OCI-M2 (cell line): ENCODE results near the gene FOXO1.
"Not testable (repeated sequence)": the region's sequence is repeated elsewhere in the genome, so short reads cannot be mapped to it uniquely, and the experiment has no call there.

Experiments used
- DNase-seq: peaks from one replicate; lab custom pipeline; 2025; ENCODE audit not compliant: unreplicated experiment; lab: John Stamatoyannopoulos, UW

Gene FOXO1

GRCh38 chr13:40666933-40667621 is 636 bp upstream of the FOXO1 start:
- DNase-seq: no peak

DNA sequence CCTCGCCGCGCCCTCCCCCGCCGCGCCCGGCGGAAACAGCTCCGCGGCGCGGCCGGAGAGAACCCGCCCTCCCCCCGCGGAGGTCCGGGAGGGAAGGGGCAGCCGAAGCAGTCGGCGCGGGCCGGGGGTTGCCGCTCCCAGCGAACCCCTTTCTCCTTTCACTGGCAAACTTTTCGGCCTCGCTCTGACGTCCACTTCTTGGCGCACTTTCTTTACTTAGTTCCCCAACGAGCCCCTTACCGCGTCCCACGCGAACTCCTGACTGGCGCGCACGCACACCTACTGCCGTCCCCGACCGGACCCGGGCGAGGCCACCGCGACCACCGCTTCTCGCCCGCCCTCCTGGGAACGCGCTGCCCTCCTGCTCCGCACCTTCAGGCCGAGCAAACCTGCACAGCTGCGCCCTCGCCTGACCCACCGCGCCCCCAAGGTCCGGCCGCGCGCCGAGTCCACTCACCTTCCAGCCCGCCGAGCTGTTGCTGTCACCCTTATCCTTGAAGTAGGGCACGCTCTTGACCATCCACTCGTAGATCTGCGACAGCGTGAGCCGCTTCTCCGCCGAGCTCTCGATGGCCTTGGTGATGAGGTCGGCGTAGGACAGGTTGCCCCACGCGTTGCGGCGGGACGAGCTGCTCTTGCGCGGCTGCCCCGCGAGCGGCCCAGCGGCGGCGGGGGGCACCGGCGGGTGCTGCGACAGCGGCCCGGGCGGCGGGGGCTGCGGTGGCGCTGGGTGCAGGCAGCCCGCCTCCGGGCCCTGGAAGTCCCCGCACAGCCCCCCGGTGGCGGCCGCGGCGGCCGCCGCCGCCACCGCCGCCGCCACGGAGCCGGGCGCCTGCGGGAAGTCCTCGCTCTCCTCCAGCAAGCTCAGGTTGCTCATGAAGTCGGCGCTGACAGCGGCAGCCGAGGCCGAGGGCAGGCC is 1.1 kb downstream of the FOXO1 start:
- DNase-seq: no peak

DNA sequence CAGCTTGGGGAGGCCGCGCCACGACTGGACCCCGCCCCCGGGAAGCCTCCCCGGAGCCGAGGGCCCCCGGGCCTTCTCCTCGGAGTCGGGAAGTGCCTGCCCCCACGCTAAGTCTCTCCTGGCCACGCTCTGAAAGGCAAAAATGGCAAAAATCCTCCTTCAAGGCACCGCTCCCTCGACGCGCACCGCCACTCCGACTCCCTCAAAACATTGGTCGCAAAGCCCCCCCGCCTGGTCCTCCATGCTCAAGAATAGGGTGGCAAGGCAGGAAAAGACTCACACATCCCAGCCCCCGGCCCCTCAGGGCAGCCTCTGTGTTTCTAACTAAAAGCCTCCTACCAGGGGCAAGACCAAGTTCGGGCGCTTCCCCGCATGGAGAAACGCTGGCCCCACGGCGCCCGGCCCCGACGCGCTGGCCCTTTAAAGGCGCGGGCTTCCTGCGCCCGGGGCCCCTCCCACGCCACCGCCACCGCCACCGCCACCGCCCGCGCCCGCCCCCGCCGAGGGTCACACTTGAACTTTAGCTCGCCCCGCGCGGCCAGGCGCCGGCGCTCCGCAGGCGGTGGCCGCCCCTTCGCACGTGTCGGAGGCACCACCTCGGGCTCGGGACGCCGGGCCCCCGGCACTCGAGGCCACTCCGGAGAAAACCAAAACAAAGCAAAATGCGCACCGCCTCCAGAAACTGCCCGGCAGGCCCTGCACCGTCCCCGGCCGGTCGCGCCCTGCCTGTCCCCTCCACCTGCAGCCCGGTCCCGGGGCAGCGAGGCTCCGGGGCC is 1.9 kb downstream of the FOXO1 start:
- no peak for DNase-seq

- not testable (repeated sequence) for DNase-seq
These were observed 2.4 kb downstream of the FOXO1 start for GRCh38 chr13:40664100-40664349.

- no peak for DNase-seq
These were observed 3.6 kb downstream of the FOXO1 start for GRCh38 chr13:40662866-40663265.

DNA sequence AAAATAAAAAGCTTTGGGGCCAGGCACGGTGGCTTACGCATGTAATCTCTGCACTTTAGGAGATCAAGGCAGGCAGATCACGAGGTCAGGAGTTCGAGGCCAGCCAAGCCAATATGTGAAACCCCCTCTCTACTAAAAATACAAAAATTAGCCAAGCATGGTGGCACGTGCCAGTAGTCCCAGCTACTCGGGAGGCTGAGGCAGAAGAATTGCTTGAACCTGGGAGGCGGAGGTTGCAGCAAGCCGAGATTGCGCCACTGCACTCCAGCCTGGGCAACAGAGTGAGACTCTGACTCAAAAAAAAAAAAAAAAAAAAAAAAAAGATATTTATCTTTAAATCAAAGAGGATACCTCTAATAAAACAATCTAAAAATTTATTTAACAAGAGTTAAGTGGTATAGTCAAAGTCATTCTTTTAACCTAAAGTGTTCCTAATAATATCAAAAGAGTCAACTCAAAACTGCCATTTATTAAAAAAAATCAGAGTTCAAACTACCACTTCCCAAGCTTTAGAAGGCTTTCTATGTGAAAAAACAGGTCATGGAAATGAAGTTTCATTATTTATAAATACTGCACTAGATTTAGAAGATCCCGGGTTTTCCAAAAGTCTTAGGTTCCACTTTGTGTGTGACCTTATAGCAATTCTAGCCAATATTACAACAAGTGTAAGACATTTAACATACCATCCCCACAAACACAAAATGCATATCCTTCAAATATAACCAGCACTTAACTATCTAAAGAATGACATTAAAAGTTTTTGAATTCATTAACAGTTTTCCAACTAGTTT is 4.4 kb downstream of the FOXO1 start:
- no peak for DNase-seq

DNA sequence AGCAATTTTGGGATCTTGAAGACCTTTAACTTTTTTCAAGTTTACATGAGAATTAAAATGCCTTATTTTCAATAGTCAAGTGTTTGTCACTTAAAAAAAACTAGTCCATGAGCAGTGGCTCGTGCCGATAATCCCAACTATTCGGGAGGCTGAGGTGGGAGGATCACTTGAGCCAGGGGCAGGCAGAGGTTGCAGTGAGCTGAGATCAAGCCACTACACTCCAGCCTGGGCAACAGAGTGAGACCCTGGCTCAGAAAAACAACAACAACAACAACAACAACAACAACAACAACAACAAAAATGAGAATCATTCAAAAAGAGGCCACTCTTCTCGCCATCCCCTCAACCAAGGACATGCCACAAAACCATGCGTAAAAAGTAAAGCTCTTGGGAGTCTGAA is 5.7 kb downstream of the FOXO1 start:
- no peak for DNase-seq

GRCh38 chr13:40660141-40660664 is 6.2 kb downstream of the FOXO1 start:
- DNase-seq: no peak

- DNase-seq: no peak
These were observed 8.5 kb downstream of the FOXO1 start for GRCh38 chr13:40657951-40658350.

- DNase-seq: no peak
These were observed 9.1 kb downstream of the FOXO1 start for GRCh38 chr13:40657307-40657706.

DNA sequence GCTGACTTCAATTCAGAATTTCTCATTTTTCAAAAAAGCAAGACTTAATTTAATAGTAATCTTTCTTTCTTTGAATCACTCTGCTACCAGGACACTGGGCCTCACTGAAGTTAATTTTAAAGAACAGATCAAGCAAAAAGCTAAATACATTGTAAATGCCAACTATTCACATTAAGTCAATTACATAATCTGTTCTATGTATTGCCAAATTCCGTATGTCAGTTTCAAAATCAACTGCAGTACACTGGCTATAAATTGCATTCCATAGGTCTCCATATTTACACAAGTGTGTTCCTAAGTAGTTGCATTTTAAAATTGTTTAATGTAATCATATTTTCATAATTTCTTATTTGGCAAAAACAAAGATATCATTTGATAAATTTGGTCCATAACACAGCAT is 10.1 kb downstream of the FOXO1 start:
- no peak for DNase-seq

DNA sequence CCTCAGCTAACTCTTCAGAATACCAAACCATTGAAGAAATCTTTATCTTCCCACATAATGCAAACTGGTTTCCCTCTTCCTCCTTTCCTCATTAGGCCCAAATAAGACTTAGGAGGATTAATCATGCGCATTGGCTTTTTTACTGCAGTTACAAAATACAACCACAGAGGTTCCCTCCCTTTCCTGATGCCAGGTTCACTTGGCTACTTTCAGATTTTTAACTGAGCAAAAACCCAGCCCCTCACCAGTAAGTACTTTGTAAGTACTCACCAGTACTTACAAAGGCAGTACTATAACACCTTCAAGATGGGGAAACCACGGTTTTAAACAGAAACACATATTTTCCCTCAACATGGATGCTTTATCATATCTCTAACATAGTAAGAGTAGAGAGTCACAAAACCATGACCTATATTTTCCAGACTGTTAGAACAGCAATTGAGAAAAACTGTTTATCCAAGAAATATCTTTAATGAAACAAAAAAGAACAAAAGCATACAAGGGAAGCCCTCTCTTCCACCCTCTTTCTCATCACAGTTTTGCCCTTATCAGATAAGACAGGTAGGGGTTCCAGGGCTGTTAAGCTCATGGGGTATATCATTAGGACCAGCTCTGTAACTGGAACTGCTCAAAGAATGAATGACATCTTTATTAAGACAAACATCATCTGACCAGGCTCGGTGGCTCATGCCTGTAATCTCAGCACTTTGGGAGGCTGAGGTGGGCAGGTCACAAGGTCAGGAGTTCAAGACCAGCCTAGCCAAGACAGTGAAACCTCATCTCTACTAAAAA is 12.7 kb downstream of the FOXO1 start:
- no peak for DNase-seq

DNA sequence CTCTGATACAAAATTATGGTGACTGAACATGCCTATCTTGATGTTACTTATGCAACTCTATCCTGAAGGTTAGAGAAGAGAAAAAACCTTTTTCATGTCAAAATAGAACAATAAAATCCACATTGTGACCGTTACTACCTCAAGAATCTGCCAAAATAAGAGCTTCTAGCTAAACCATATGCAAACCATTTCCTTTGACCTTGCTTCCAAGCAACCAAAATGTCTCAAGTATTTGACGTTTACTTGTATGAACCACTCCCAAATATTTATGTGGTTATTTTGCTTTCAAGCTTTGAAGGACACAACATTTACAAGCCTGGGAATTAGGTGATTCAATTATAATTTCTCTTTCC is 13.9 kb downstream of the FOXO1 start:
- no peak for DNase-seq

GRCh38 chr13:40651866-40652587 is 14.4 kb downstream of the FOXO1 start:
- no peak for DNase-seq

DNA sequence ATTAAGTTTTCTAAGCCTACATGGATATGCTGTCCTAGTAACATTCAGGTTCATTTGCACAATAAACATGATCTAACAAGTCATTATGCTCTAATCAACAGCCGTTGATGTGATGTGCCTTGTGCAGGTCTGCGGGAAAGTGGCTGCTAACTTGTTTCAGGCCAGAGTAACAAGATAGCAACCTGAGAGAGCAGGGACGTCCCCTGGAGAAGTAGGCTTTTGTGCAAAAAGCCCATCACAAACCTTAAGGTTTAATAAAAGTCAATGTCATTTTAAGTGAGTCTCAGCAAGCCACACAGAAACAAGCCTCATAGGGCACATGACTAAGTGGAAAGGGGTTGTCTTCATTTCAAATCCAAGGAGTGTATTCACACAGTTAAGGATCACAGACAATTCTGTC is 17.6 kb downstream of the FOXO1 start:
- no peak for DNase-seq

GRCh38 chr13:40648040-40648439 is 18.4 kb downstream of the FOXO1 start:
- DNase-seq: no peak

- no peak for DNase-seq
These were observed 21.4 kb downstream of the FOXO1 start for GRCh38 chr13:40644838-40645604.

DNA sequence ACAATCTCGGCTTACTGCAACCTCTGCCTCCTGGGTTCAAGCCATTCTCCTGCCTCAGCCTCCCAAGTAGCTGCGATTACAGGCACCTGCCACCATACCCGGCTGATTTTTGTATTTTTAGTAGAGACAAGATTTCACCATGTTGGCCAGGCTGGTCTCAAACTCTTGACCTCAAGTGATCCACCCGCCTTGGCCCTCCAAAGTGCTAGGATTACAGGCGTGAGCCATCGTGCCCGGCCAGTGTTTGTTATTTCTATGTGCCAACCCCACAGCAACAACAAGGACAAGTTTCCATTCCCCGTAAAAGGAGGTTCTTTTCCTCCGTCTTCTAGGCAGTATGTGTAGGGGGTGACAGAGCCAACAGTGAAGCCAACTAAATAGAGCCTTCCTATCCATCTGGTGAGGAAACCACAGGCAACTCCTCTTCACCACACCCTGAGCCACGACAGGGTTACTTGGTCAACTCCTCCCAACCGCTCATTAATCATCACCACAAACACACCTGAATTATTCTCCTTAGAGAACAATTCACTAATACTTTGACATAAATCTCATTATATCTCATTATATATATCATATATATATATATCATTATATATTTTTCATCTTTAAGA is 25.5 kb downstream of the FOXO1 start:
- no peak for DNase-seq
